GM18870 (cell line): ENCODE measurements around the gene CEBPA.
A peak's percentile ranks its signal among the peaks of the same experiment; 100 is the strongest.

ENCODE experiments used
- ATAC-seq: cut with Tn5 transposase; IDR thresholded peaks from one replicate; pipeline ENCODE4 v1.9.1; 2021; ENCODE audit warnings: moderate library complexity; ENCODE audit not compliant: unreplicated experiment

The CEBPA gene

GRCh38 chr19:33289261-33289660 is 13.1 kb downstream of the CEBPA start:
- ATAC-seq: no peak

GRCh38 chr19:33288666-33289065 is 13.7 kb downstream of the CEBPA start:
- no peak for ATAC-seq

- ATAC-seq: no peak
Measured at GRCh38 chr19:33287927-33288326, 14.4 kb downstream of the CEBPA start.

GRCh38 chr19:33287438-33287837 is 14.9 kb downstream of the CEBPA start:
- no peak for ATAC-seq

- no peak for ATAC-seq
Measured at GRCh38 chr19:33286899-33287298, 15.4 kb downstream of the CEBPA start.

GRCh38 chr19:33285441-33285927 is 16.9 kb downstream of the CEBPA start:
- ATAC-seq: no peak

- ATAC-seq: no peak
Measured at GRCh38 chr19:33284756-33285155, 17.6 kb downstream of the CEBPA start.

- no peak for ATAC-seq
Measured at GRCh38 chr19:33284146-33284643, 18.1 kb downstream of the CEBPA start.

- ATAC-seq: no peak
Measured at GRCh38 chr19:33283589-33283988, 18.7 kb downstream of the CEBPA start.

- ATAC-seq: no peak
Measured at GRCh38 chr19:33282036-33282671, 20.2 kb downstream of the CEBPA start.

- ATAC-seq: no peak
Measured at GRCh38 chr19:33281296-33281926, 20.9 kb downstream of the CEBPA start.

GRCh38 chr19:33280351-33280921 is 21.9 kb downstream of the CEBPA start:
- ATAC-seq: peak; percentile 93

GRCh38 chr19:33279430-33280350 is 22.6 kb downstream of the CEBPA start:
- no peak for ATAC-seq

- ATAC-seq: no peak
Measured at GRCh38 chr19:33278403-33279269, 23.7 kb downstream of the CEBPA start.

- no peak for ATAC-seq
Measured at GRCh38 chr19:33278023-33278402, 24.3 kb downstream of the CEBPA start.

GRCh38 chr19:33277434-33277833 is 24.9 kb downstream of the CEBPA start:
- ATAC-seq: no peak

GRCh38 chr19:33275933-33276619 is 26.3 kb downstream of the CEBPA start:
- ATAC-seq: no peak

- no peak for ATAC-seq
Measured at GRCh38 chr19:33275559-33275932, 26.8 kb downstream of the CEBPA start.

GRCh38 chr19:33274663-33275558 is 27.4 kb downstream of the CEBPA start:
- ATAC-seq: no peak
